Esophagus muscularis mucosa (tissue), 4 donors: ENCODE results near the gene CCDC78.

Source experiments
- CTCF ChIP-seq, 3 experiments: fragments of 200-600 bp in 2 of 3; fragments of 450-650 bp in 1 of 3; sonication (generic) in 2 of 3; IDR thresholded peaks; one replicate each; pipeline ENCODE4 v1.5.1; 2017 to 2019; ENCODE audit warnings: antibody characterized with exemption in 3 of 3, mild to moderate bottlenecking in 2 of 3, moderate library complexity in 1 of 3
- EP300 ChIP-seq: sonication (generic); formaldehyde crosslinking; IDR thresholded peaks from one replicate; pipeline ENCODE4 v1.6.1; 2017; ENCODE audit warnings: antibody characterized with exemption
- POLR2A ChIP-seq: fragments of 450-650 bp; IDR thresholded peaks from one replicate; pipeline ENCODE4 v1.6.1; 2017; ENCODE audit warnings: antibody characterized with exemption, moderate library complexity, mild to moderate bottlenecking, low read depth

- TF ChIP-seq CTCF (IDR thresholded peaks at IDR 0.05) = no peak
- no peak for TF ChIP-seq POLR2A
- no peak for TF ChIP-seq EP300
These were observed 40.8 kb upstream of the CCDC78 start for GRCh38 chr16:766820-767640.
